Measurements from ENCODE around the gene PRRC2A.

GRCh38 chr6:31627690-31628287, 7.3 kb downstream of the PRRC2A start:
- TF ChIP-seq, protein P1, sequence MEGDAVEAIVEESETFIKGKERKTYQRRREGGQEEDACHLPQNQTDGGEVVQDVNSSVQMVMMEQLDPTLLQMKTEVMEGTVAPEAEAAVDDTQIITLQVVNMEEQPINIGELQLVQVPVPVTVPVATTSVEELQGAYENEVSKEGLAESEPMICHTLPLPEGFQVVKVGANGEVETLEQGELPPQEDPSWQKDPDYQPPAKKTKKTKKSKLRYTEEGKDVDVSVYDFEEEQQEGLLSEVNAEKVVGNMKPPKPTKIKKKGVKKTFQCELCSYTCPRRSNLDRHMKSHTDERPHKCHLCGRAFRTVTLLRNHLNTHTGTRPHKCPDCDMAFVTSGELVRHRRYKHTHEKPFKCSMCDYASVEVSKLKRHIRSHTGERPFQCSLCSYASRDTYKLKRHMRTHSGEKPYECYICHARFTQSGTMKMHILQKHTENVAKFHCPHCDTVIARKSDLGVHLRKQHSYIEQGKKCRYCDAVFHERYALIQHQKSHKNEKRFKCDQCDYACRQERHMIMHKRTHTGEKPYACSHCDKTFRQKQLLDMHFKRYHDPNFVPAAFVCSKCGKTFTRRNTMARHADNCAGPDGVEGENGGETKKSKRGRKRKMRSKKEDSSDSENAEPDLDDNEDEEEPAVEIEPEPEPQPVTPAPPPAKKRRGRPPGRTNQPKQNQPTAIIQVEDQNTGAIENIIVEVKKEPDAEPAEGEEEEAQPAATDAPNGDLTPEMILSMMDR (tag by site-specific recombination; IDR thresholded peaks at IDR 0.05): no peak
- TF ChIP-seq YY1 (tag by site-specific recombination; IDR thresholded peaks at IDR 0.05) (no peak), ZNF416 (tag by site-specific recombination; IDR thresholded peaks at IDR 0.05) (no peak), MYNN (tag by site-specific recombination; IDR thresholded peaks at IDR 0.05; ENCODE audit: borderline replicate concordance) (no peak), ZSCAN23 (tag by site-specific recombination; IDR thresholded peaks at IDR 0.05) (no peak), ZNF155 (tag by site-specific recombination; IDR thresholded peaks at IDR 0.05) (no peak), ZNF26 (tag by site-specific recombination; IDR thresholded peaks at IDR 0.05) (no peak), ZNF624 (tag by site-specific recombination; IDR thresholded peaks at IDR 0.05) (no peak), ZBTB8A (tag by site-specific recombination; IDR thresholded peaks at IDR 0.05) (no peak)
- TF ChIP-seq, protein P2, sequence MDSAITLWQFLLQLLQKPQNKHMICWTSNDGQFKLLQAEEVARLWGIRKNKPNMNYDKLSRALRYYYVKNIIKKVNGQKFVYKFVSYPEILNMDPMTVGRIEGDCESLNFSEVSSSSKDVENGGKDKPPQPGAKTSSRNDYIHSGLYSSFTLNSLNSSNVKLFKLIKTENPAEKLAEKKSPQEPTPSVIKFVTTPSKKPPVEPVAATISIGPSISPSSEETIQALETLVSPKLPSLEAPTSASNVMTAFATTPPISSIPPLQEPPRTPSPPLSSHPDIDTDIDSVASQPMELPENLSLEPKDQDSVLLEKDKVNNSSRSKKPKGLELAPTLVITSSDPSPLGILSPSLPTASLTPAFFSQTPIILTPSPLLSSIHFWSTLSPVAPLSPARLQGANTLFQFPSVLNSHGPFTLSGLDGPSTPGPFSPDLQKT (IDR thresholded peaks at IDR 0.05; ENCODE audit: borderline replicate concordance, low read depth, low read length): no peak
- TF ChIP-seq, protein P3, sequence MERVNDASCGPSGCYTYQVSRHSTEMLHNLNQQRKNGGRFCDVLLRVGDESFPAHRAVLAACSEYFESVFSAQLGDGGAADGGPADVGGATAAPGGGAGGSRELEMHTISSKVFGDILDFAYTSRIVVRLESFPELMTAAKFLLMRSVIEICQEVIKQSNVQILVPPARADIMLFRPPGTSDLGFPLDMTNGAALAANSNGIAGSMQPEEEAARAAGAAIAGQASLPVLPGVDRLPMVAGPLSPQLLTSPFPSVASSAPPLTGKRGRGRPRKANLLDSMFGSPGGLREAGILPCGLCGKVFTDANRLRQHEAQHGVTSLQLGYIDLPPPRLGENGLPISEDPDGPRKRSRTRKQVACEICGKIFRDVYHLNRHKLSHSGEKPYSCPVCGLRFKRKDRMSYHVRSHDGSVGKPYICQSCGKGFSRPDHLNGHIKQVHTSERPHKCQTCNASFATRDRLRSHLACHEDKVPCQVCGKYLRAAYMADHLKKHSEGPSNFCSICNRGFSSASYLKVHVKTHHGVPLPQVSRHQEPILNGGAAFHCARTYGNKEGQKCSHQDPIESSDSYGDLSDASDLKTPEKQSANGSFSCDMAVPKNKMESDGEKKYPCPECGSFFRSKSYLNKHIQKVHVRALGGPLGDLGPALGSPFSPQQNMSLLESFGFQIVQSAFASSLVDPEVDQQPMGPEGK (tag by site-specific recombination; IDR thresholded peaks at IDR 0.05): no peak
